NCI-H524 treated with DMSO at 0.1 percent for 48 hours (cell line): Measurements from ENCODE around the gene SECISBP2L.
"Not testable (repeated sequence)": the region's sequence is repeated elsewhere in the genome, so short reads cannot be mapped to it uniquely, and the experiment has no call there.

ENCODE experiments used
- DNase-seq: peaks from one replicate; lab custom pipeline; 2025; lab: John Stamatoyannopoulos, UW

Gene SECISBP2L, protein sequence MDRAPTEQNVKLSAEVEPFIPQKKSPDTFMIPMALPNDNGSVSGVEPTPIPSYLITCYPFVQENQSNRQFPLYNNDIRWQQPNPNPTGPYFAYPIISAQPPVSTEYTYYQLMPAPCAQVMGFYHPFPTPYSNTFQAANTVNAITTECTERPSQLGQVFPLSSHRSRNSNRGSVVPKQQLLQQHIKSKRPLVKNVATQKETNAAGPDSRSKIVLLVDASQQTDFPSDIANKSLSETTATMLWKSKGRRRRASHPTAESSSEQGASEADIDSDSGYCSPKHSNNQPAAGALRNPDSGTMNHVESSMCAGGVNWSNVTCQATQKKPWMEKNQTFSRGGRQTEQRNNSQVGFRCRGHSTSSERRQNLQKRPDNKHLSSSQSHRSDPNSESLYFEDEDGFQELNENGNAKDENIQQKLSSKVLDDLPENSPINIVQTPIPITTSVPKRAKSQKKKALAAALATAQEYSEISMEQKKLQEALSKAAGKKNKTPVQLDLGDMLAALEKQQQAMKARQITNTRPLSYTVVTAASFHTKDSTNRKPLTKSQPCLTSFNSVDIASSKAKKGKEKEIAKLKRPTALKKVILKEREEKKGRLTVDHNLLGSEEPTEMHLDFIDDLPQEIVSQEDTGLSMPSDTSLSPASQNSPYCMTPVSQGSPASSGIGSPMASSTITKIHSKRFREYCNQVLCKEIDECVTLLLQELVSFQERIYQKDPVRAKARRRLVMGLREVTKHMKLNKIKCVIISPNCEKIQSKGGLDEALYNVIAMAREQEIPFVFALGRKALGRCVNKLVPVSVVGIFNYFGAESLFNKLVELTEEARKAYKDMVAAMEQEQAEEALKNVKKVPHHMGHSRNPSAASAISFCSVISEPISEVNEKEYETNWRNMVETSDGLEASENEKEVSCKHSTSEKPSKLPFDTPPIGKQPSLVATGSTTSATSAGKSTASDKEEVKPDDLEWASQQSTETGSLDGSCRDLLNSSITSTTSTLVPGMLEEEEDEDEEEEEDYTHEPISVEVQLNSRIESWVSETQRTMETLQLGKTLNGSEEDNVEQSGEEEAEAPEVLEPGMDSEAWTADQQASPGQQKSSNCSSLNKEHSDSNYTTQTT

DNA sequence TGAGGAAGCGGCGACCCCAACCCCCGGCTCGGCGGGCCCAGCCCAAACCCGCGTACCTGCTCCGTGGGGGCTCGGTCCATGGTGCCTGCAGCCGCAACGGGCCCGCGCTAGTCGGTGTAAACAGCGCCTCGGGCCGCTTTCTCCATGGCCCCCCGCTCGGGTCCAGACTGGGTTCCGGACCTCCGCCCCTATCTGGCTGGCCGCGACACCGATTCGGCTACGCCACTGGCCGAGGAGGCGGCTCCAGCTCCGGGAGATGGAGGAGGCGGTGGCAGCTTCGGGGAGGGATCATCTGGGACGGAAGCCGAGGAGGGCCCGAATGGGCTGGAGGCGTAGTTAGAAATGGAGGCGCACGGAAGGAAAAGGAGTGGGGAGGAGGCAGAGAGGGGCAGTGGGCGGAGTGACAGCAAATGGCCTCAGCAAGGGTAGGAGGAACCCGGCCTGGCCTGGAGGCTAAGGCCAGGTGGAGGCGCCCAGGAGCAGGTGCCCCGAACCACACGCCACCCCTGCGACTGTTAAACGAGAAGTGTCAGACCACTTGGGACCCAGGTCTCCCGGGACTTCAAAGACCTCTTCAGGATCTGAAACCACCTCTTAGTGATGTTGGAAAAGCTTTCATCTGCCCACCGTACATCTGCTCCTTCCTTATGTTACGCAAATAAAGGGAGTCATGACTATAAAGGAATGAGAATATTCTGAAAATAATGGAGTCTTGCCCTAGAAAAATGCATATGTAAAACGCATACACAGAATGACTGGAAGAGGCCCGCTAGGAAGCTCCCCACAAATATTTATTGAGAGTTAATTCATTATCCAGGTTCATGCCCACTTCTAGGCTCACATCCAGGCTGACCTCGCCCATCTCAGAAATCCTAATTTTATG is at the start of gene SECISBP2L:
TSS of gene SECISBP2L (minus strand) at position 227 of the 883 bp plus-strand sequence. CDS start at position 80, 147 bp downstream.
- peak; percentile 96 for DNase-seq

DNA sequence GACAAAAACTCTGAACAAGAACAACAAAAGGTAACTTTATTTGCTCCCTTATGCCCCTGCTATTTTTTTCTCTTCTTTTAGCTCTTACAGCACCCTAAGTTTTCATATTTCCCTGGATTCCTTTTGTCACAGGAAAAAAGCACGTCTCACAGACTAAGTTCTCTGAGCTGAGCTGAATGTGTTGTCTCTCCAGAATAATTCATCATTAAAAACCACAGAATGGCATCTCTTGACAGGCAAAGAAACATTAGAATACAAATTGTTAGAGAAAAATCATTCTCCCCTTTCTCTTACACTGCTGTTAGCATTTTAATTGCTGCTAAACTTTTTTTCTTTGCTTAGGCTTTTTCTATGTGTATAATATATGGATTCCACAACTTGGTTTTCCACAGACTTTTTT is 48.7 kb upstream of the SECISBP2L start:
- DNase-seq = no peak

DNA sequence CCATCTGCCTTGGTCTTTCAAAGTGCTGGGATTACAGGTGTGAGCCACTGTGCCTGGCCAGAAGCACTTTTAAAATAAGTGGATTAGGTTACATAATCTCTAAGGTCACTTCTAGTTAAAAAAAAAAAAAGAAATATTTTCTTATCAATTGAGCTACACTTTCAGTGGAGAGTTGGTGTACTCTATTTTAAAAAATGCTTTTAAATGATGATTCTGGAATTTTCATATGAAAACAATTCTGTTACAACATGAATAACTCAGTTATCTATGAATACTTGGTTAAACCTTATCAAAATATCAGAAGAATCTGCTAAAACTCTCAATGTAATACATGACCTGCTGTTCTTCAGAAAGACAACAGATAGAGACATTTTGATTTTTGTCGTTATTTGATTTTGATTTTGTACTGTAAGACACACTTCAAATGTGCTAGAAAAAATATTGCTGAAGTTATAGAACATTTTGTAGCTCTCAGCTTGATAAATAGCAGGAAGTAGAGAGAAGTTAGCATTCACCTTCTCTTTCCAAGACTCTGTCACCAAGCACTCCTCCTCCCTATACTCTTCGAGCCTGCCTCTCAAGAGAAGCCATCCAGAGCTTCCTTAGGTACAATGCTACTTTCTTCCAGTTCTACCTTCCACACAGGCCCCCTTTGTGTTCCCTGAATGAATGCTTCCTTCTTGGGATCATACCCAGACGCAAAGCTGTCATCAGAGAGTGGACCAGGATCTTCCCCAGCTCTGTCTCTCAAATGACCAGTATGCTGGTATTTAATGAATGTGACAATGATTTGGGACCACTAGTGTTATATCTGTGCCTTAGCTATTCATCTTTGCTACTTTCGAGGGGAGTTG is 47.2 kb upstream of the SECISBP2L start:
- no peak for DNase-seq

DNA sequence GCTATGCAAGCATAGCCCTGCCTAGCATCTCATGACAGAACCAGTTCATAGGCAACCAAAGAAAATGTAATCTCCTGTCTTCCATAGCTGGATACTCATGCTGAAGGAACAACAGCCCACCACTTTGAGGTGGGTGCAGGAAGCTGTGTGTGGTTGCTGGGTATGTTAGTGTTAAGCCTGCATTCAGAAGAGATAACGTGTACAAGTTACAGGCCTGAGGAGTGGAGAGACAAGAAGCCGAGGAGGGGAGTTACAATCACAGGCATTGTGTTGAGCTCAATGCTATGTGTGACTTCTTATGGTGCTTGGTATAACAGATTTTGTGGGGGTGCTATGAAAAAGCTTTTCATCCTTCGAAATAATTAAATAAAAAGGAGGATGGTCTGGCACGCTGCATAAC is 42.8 kb upstream of the SECISBP2L start:
- DNase-seq = no peak

DNA sequence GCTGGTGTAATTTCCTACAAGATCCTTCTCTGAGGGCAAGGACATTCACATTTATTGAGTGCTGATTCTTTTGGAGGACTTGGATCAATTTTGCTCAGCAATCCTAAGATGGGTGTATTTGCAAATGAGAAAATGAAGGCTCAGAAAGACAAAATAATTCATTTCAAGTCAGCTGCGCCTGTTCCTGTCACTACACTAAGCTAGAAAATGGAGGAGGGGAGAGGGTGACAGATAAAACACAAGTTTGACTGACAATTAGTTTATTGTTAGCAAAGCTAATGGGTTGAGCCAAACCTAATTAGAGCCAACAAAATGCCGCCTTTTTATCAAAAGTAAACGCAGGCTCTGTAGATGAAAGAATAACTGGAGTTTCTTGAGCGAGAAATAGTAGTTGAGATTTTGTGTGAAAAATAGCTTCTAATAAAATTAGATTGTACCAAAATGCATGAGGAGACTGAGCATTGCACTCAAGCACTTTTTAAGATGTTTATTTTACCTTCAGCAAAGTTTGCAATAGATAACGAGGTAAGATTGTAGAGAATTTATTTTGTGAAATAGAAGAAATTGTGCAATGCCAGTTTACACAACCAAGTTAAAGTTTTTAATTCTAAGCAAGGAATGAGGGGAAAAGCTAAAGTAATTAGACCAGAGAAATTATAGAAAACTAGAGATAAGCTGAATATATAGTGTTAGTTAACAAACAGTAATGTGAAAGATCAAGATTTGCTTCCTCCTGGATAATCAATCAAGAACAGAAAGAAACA is 39.6 kb upstream of the SECISBP2L start:
- DNase-seq = no peak

DNA sequence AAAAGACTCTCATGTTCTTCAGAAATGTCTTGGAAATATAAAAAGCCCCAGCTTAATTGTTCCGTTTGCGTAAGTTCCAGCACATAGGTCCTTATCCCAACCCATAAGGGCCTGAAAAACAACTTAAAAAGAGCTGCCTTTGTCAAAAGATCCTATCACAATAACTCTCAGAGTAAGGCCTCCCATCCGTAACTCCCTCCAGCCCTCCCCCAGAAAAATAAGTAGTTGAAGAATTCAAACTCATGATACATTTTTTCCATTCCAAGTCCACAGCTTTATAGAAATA is 38.0 kb upstream of the SECISBP2L start:
- DNase-seq = no peak

DNA sequence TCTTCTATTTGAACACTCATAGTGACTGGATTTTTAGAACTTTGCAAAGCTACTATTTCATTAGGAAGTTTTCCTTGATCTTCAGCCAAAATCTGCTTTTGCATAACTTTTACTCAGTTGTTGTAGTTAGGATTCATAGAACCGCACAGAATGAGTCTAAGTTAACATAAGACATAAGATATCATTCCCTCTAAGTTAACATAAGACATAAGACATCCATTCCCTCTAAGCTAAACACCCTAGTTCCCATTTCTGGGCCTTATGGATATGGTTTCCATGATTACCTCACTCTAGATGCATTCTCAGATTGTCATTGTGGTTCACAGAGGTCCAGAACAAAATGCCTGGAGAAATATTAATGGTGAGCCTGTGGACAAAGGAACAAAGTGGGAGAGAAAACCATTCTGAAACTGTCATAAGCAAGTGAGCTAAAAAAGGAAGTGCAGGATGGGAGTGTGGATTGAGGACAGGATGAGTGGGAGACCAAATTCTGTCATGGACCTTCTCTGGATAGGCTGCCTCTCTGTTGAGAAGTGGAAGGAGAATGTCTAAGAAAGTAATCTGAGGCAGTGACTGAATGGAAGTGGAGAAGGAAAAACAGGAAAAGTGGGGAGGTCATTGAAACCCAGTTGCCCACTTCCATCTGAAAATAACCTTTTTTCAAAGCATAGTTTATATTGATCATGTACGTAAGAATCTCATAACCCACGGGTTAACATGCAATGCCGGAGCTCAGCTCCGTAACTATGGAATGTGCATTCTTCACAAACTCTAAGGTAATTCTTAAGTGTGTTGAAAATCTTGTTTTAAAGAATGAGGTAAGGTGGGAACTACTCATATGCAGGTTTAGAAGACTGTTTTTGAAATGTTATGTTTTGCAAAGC is 37.4 kb upstream of the SECISBP2L start:
- DNase-seq = no peak

DNA sequence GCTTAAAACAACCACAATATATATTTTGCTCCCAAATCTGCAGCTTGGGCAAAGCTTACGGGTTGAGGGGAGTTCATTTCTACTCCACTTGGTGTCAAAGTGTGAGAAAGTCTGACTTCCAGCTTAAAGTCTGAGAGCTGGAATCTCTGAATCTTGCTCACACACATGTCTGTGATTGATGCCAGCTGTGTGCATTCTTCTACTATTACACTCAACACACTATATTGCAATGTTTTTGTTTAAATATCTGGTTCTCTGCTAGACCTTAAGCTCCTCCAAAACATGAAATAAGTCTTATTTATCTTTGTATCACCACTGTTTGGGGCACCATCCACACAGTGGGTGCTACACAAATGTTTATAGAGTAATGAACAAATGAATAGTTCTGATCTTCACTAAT is 36.7 kb upstream of the SECISBP2L start:
- DNase-seq = no peak

DNA sequence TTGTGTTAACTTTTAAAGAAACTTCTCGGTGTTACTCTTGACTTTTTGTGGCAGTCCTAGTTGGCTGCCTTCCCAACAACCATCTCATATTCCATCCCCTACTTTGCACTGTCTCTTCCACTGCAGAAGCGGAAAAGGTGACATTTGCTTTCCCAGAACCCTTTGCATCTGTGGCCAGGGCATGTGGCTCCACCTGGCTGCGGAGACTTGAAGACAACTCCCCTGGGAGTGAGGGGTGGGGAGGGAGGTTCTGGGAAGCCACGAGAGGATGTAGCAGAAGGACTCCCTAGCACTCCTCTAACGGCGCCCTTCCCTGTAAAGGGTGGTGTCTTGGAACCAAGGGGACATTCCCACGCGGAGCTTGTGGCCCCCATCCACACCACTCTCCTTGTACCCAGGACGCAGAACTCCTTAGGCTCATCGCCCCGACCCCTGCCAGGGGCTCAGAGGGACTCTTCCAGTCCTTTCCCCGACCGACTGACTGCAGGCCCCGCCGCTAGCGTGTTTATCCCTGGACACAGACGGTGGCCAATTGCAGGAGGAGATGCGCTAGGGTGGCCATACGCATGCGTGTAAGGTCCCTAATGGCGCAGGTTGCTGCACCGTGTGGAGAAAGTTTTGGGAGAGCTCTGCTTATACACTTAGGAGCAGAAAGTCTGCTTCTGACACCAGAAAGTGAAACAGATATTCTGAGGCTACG is 33.2 kb upstream of the SECISBP2L start:
- no peak for DNase-seq

DNA sequence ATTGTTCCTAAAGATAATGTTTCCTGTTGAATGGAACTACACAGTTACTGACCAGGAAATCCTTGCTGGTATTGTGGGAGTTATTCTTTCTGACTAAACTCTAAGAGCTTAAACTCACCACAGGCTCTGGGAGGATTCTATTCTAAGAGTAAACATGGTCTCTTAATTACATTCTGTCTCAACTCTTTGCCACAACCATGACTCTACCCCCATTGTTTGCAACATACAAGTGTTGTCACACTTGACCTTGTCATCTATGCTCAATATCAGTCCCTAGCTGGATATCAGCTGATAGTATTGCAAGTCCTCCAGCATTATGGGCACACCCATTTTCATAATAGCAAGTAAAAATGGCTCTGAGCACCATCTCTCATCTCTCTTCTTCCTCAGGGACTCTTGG is 29.6 kb upstream of the SECISBP2L start:
- no peak for DNase-seq

DNA sequence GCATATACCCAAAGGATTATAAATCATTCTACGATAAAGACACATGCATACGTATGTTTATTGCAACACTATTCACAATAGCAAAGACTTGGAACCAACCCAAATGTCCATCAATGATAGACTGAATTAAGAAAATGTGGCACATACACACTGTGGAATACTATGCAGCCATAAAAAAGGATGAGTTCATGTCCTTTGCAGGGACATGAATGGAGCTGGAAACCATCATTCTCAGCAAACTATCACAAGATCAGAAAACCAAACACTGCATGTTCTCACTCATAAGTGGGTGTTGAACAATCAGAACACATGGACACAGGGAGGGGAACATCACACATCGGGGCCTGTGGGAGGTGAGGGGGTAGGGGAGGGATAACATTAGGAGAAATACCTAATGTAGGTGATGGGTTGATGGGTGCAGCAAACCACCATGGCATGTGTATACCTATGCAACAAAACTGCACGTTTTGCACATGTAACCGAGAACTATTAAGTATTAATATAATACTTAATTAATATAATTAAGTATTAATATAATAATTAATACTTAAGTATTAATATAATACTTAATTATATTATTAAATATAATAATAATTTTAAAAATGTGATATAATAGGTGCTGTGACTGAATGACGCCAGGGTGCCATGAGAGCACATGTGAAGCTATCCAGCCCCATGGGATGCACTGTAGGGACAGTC is 28.5 kb upstream of the SECISBP2L start:
- not testable (repeated sequence) for DNase-seq

DNA sequence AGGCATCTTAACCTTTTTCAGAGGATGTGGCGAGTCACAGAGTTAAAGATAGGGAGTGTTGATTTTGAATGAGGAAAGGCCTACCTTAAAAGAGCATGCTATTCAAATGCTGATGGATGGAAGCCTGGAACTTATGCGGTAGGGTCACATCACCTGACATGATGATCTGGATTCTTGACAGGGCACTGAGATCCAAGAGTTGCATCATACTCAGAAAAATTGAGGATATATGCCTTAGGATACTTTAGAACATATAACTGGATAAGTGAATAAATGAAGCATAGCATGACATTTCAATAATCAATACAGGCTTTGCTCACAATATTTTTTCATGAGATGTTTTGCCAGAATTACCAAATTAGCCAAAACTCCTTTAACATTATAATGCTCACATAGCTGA is 20.1 kb upstream of the SECISBP2L start:
- no peak for DNase-seq

DNA sequence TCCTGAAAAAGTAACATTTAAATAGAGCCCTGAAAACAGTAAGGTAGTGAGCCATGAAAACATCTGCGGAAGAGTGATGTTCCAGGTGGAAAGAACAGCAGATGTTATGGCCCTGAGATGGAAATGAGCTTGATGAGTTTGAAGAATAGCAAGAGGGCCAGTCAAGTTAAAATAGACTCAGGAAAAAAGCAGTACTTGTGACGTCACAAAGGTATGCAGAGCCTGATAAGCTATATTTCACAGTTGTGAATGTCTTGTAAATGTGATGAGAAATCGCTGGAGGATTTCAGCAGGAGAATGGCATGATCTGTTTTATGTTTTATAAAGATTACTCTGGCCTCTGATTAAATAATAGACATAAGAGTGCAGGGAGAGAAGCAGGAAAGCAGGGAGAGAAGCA is 18.6 kb upstream of the SECISBP2L start:
- DNase-seq = no peak

DNA sequence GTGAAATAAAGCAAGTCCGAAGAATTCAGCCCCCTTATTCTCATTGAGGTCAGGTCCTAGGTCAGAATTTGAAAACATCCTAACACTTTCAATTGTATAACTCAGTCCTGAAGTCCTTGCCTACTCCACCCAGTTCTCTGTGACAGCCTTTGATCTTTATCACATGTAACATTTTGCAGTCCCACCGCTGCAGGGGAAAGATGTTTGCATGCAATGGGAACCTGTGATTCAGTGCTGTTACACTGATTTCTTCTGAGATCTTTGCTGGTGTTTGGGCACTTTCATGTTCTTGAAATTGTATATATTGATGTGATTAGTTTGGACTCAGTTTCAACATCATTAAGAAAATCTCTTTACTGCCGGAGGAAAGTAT is 18.0 kb upstream of the SECISBP2L start:
- DNase-seq = no peak

DNA sequence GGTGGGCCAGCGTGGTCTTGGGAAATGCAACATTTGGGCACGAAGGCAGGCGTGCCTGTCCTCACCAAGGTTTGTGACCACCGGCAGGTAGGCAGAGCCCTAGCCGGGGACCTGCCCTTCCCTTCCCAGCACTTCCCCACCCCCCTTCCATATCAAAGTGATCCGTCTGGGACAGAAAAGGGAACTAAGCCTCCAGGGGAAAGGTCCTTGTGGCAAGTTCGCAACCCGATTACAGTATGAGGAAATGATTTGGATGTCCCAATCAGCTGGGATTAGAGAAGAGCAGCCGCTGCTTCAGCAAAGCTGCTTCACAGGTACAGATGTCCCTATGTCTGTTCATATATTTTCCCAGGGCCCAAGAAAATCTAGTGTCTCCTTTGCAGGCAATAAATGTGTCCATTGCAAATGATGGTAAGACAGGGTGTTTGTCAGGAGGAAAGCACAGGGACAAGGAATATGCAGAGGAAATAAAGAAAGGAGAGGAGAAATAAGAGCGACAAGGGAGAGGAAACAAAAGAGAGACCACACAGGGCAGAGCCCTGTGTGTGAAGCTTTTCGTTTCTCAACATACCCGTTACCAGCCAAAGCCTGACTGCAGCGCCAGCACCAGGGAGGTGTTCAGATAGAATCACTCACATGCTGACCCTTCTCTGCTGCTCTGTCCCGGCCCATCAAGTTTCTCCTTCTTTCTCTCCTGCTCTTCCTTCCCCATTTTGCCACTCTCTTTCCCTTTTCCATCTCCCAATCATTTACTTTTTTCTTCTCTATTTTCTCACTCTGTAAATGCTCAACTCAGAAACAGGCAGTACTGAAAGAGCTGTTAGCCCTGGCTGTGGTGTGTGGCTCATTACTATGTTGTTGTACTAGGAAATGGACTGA is 17.4 kb upstream of the SECISBP2L start:
- DNase-seq = no peak

DNA sequence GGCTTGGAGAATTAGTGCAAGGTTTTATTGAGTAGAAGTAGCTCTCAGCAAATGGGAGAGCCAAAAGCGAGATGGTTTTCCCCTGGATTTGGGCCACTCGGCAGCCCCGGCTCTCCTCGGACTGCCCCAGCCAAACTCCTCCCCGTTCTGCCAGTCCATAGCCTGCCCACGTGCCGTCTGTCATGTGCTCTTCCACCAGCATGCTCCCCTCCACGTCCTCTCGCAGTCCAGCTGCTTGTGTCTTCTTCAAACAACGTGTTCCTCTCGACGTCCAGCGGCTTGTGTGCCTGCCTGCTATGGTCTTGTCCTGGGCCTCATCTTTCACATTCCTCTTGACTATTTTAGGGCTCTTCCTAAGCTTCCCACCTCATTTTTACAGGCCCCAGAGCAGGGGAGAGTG is 16.7 kb upstream of the SECISBP2L start:
- DNase-seq = no peak
